H9 (cell line): Measurements from ENCODE around the gene CCNF. TPM values are rescaled to one million over a fixed set of nuclear protein-coding genes. Genes with fewer than 3 reads are reported as not detected.

ENCODE experiments used
- DNase-seq: peaks from one replicate; pipeline ENCODE4 v3.0.0-alpha.2; 2017
- H2AFZ ChIP-seq: one replicate; pipeline ENCODE4 v1.6.1; 2013; ENCODE audit warnings: mild to moderate bottlenecking, low read length, control low read depth, moderate library complexity
- H2AK5ac ChIP-seq: 2 replicates; pipeline ENCODE4 v1.6.1; 2013; ENCODE audit warnings: low read length, control low read depth, mixed read lengths; ENCODE audit not compliant: insufficient read length
- H2BK120ac ChIP-seq: one replicate; pipeline ENCODE4 v1.6.1; 2013; ENCODE audit warnings: low read depth, mild to moderate bottlenecking, low read length, control low read depth, inconsistent platforms; ENCODE audit not compliant: poor library complexity, severe bottlenecking
- H2BK12ac ChIP-seq: 2 replicates; pipeline ENCODE4 v1.6.1; 2013; ENCODE audit warnings: low read length, control low read depth, mixed read lengths, low read depth; ENCODE audit not compliant: insufficient read length
- H2BK15ac ChIP-seq: 2 replicates; pipeline ENCODE4 v1.6.1; 2013; ENCODE audit warnings: low read depth, low read length, control low read depth
- H2BK20ac ChIP-seq: one replicate; pipeline ENCODE4 v1.6.1; 2013; ENCODE audit warnings: low read depth, mild to moderate bottlenecking, low read length, control low read depth, inconsistent platforms; ENCODE audit not compliant: poor library complexity, severe bottlenecking
- H2BK5ac ChIP-seq: 2 replicates; pipeline ENCODE4 v1.6.1; 2013; ENCODE audit warnings: low read length, control low read depth, mixed read lengths; ENCODE audit not compliant: insufficient read length
- H3K14ac ChIP-seq: 2 replicates; pipeline ENCODE4 v1.6.1; 2013; ENCODE audit warnings: low read length, control low read depth; ENCODE audit not compliant: insufficient read depth
- H3K18ac ChIP-seq: 2 replicates; pipeline ENCODE4 v1.6.1; 2013; ENCODE audit warnings: low read depth, mild to moderate bottlenecking, mixed read lengths, low read length, control low read depth; ENCODE audit not compliant: insufficient read length
- H3K23ac ChIP-seq: 2 replicates; pipeline ENCODE4 v1.6.1; 2013; ENCODE audit warnings: low read length, control low read depth, mixed read lengths, low read depth; ENCODE audit not compliant: insufficient read length
- H3K23me2 ChIP-seq: 2 replicates; pipeline ENCODE4 v1.6.1; 2013; ENCODE audit warnings: low read depth, mild to moderate bottlenecking, mixed read lengths, low read length, control low read depth; ENCODE audit not compliant: insufficient read length, poor library complexity, severe bottlenecking
- H3K27ac ChIP-seq: 2 replicates; pipeline ENCODE4 v1.5.1; 2013; ENCODE audit warnings: low read length, control low read depth, mixed read lengths, low read depth; ENCODE audit not compliant: insufficient read length
- H3K27me3 ChIP-seq: 2 replicates; pipeline ENCODE4 v1.6.1; 2013; ENCODE audit warnings: low read length, control low read depth, inconsistent platforms; ENCODE audit not compliant: insufficient read depth
- H3K4ac ChIP-seq: 2 replicates; pipeline ENCODE4 v1.6.1; 2013; ENCODE audit warnings: low read depth, mild to moderate bottlenecking, control low read depth, inconsistent platforms, low read length, moderate library complexity
- H3K4me1 ChIP-seq: 2 replicates; pipeline ENCODE4 v1.6.1; 2013; ENCODE audit warnings: low read length, control low read depth, inconsistent platforms; ENCODE audit not compliant: insufficient read depth
- H3K4me2 ChIP-seq: 2 replicates; pipeline ENCODE4 v1.6.1; 2013; ENCODE audit warnings: low read length, control low read depth, mixed read lengths; ENCODE audit not compliant: insufficient read length, insufficient read depth
- H3K56ac ChIP-seq: 2 replicates; pipeline ENCODE4 v1.6.1; 2013; ENCODE audit warnings: low read depth, mild to moderate bottlenecking, mixed read lengths, low read length, control low read depth; ENCODE audit not compliant: insufficient read length
- H3K79me1 ChIP-seq: 2 replicates; pipeline ENCODE4 v1.6.1; 2013; ENCODE audit warnings: low read depth, mild to moderate bottlenecking, moderate library complexity, low read length, control low read depth, inconsistent platforms; ENCODE audit not compliant: insufficient read depth, poor library complexity, severe bottlenecking
- H3K79me2 ChIP-seq: 2 replicates; pipeline ENCODE4 v1.6.1; 2013; ENCODE audit warnings: low read length, control low read depth, inconsistent platforms; ENCODE audit not compliant: insufficient read depth
- H3K9ac ChIP-seq: 2 replicates; pipeline ENCODE4 v1.6.1; 2013; ENCODE audit warnings: low read length, control low read depth, mixed read lengths; ENCODE audit not compliant: insufficient read length; ENCODE audit errors: extremely low read depth
- H3K9me3 ChIP-seq: one replicate; pipeline ENCODE4 v1.6.1; 2013; ENCODE audit warnings: low read depth, low read length, inconsistent platforms; ENCODE audit not compliant: control insufficient read depth
- H3T11ph ChIP-seq: one replicate; pipeline ENCODE4 v1.6.1; 2013; ENCODE audit warnings: mild to moderate bottlenecking, low read length, control low read depth, inconsistent platforms
- H4K20me1 ChIP-seq: one replicate; pipeline ENCODE4 v1.6.1; 2013; ENCODE audit not compliant: control insufficient read depth, insufficient read length, insufficient read depth
- H4K5ac ChIP-seq: 2 replicates; pipeline ENCODE4 v1.6.1; 2013; ENCODE audit warnings: low read depth, mild to moderate bottlenecking, mixed read lengths, low read length, control low read depth; ENCODE audit not compliant: insufficient read length
- H4K8ac ChIP-seq: replicated peaks from 2 replicates; pipeline ENCODE4 v1.6.1; 2013; ENCODE audit warnings: low read length, control low read depth, mixed read lengths, low read depth; ENCODE audit not compliant: insufficient read length
- H4K91ac ChIP-seq: 2 replicates; pipeline ENCODE4 v1.6.1; 2013; ENCODE audit warnings: low read depth, mild to moderate bottlenecking, moderate library complexity, mixed read lengths, low read length, control low read depth; ENCODE audit not compliant: insufficient read length
- H3K27ac Mint-ChIP-seq, 3 experiments: 2 replicates in 2 of 3; 3 replicates in 1 of 3; pipeline ENCODE4 v1.8.0; 2020 to 2021; ENCODE audit warnings: mixed read lengths in 3 of 3, mild to moderate bottlenecking in 1 of 3, moderate library complexity in 1 of 3
- H3K27me3 Mint-ChIP-seq: 2 replicates; pipeline ENCODE4 v1.8.0; 2021; ENCODE audit warnings: low read depth, mild to moderate bottlenecking, moderate library complexity, mixed read lengths
- H3K36me3 Mint-ChIP-seq, 3 experiments: 2 replicates in 2 of 3; 3 replicates in 1 of 3; pipeline ENCODE4 v1.8.0; 2020 to 2021; ENCODE audit warnings: low read depth in 3 of 3, mixed read lengths in 3 of 3; ENCODE audit not compliant: insufficient read depth in 1 of 3
- H3K4me1 Mint-ChIP-seq, 2 experiments: 2 replicates each; pipeline ENCODE4 v1.8.0; 2020; ENCODE audit warnings: mixed read lengths in 2 of 2
- H3K4me3 Mint-ChIP-seq, 2 experiments: 2 replicates in 1 of 2; 3 replicates in 1 of 2; pipeline ENCODE4 v1.8.0; 2020 to 2021; ENCODE audit warnings: mild to moderate bottlenecking in 2 of 2, mixed read lengths in 2 of 2, moderate library complexity in 1 of 2
- H3K9me3 Mint-ChIP-seq, 2 experiments: 2 replicates in 1 of 2; 3 replicates in 1 of 2; pipeline ENCODE4 v1.8.0; 2020; ENCODE audit warnings: mild to moderate bottlenecking in 2 of 2, mixed read lengths in 2 of 2, moderate library complexity in 1 of 2
- WGBS: extraction: QIAGEN DNeasy Blood & Tissue Kit; methylation state at CpG from one replicate; pipeline ENCODE4 v1.1.7; 2013; ENCODE audit warnings: missing lambda C conversion rate, low lambda C conversion rate, mixed read lengths; ENCODE audit not compliant: insufficient read length; ENCODE audit errors: extremely low coverage; 5-methylcytosine and 5-hydroxymethylcytosine counted together
- total RNA-seq: library from RNA; stranded (reverse); gene quantifications from 2 replicates; pipeline ENCODE4 v1.2.1, GENCODE V29; 2021
- TF ChIP-seq, protein P1 (sequence below): fragments of 200-600 bp; sonication (generic); conservative IDR thresholded peaks from 3 replicates; pipeline ENCODE4 v1.8.0; 2021; ENCODE audit warnings: antibody characterized with exemption, mild to moderate bottlenecking

The CCNF gene
- total RNA-seq, 1 experiment from 2014 or later = 61.6 TPM

DNA sequence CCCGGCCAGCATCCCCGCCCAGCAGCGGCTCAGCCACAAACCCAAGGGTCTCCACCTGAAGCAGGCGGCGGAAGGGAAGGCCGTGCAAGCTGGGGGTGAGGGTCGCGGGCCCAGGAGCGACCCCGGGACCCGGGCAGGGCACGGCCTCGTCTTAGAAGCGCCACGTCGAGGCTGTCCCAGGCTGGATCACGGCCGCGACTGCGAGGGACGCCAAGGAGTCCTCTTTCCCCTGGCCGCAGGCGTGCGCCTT lies 538 bp upstream of the CCNF start:
- Histone ChIP-seq H2BK15ac (no peak overlapping the region), H3K23ac (no peak overlapping the region), H3K4ac (no peak overlapping the region), H4K8ac (no peak overlapping the region), H4K91ac (no peak overlapping the region), H3K18ac (peak overlapping the region; percentile 55), H3K14ac (peak overlapping the region; percentile 77), H2BK5ac (no peak overlapping the region), H3K79me1 (peaks cover 9% of the 10 kb centered on the region), H3K9ac (peak overlapping the region; percentile 43), H2BK20ac (no peak overlapping the region), H3K27ac (no peak overlapping the region), H3K23me2 (peaks cover 15% of the 10 kb centered on the region), H3K79me2 (peaks cover 3% of the 10 kb centered on the region), H2AK5ac (no peak overlapping the region), H3K56ac (no peak overlapping the region), H3K4me1 (no peaks in the 10 kb centered on the region), H4K5ac (no peak overlapping the region), H2BK12ac (no peak overlapping the region), H3K9me3 (no peaks in the 10 kb centered on the region), H3K27me3 (no peaks in the 10 kb centered on the region; the same call in 1 of the 2 replicates), H2AFZ (no peak overlapping the region), H3T11ph (no peak overlapping the region), H4K20me1 (no peaks in the 10 kb centered on the region), H2BK120ac (no peak overlapping the region), H3K4me2 (peak overlapping the region; percentile 59)
- peaks cover 12% of the 10 kb centered on the region for H3K27me3 Mint-ChIP-seq
- H3K36me3 Mint-ChIP-seq = peaks cover 22 to 30% (median 30%) of the 10 kb centered on the region in 3 experiments; a peak in 6 of 7 replicates
- H3K27ac Mint-ChIP-seq = peak overlapping the region in 1 of 3 experiments; percentile 82; a peak in 1 of 7 replicates
- H3K4me1 Mint-ChIP-seq = peaks cover 25 to 26% of the 10 kb centered on the region in 2 experiments
- TF ChIP-seq, protein P1, sequence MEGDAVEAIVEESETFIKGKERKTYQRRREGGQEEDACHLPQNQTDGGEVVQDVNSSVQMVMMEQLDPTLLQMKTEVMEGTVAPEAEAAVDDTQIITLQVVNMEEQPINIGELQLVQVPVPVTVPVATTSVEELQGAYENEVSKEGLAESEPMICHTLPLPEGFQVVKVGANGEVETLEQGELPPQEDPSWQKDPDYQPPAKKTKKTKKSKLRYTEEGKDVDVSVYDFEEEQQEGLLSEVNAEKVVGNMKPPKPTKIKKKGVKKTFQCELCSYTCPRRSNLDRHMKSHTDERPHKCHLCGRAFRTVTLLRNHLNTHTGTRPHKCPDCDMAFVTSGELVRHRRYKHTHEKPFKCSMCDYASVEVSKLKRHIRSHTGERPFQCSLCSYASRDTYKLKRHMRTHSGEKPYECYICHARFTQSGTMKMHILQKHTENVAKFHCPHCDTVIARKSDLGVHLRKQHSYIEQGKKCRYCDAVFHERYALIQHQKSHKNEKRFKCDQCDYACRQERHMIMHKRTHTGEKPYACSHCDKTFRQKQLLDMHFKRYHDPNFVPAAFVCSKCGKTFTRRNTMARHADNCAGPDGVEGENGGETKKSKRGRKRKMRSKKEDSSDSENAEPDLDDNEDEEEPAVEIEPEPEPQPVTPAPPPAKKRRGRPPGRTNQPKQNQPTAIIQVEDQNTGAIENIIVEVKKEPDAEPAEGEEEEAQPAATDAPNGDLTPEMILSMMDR = no peak
- no peak for DNase-seq
- H3K9me3 Mint-ChIP-seq = no peaks in the 10 kb centered on the region
- no CpG with 5 or more reads among the region's 24 CpGs for WGBS
- peak overlapping the region; percentile 88 to 90 for H3K4me3 Mint-ChIP-seq
